ENCODE measurements around the gene TMEM131L.
A peak's percentile ranks its signal among the peaks of the same experiment; 100 is the strongest.

The TMEM131L gene

DNA sequence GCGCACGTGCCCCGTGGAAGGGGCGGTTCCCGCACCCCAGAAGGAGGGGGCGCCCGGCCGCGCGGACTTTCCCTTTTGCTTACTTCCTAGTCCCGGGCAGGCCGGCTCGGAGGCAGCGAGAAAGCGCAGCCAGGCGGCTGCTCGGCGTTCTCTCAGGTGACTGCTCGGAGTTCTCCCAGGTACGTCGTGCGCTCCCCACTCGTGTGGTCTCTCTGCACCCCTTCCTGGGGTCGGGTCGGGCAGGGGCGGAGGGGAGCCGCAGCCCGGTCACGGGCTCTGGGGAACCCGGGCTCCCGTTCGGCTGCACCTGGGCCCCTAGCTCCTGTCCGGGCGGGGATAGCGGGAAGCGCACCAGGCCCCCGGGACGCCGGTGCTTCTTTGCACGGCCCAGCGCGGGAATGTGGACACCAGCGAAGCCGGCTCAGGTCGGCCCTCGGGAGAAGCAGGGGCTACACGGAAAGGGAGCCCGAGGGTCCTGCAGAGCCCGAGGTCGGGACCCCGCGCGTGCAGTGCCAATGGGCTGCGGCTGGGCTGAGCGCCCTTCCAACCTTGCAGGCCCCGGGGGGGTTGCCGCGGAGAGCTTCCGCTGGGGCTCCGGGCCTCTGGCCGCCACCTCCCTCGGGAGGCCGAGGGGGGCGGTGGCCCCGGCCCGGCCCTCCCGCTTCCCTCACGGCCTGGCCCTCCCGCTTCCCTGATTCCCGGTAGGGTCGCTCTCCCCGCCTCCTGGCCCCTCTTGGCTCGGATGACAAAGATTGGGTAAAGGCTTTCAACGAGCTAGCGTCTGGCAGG is 218.2 kb downstream of the TMEM131L start, which contains the start of gene TLR2:
TSS of gene TLR2 (plus strand) at position 99 of the 789 bp plus-strand sequence. CDS start 18,628 bp downstream, outside the sequence.
- peak; percentile 82 for DNase-seq (ENCODE audit: extremely low spot score)
- POLR2A ChIA-PET = no interaction called here
- CTCF ChIA-PET = interaction anchor here (1.5 to 1.8 kb wide), 2 partner anchors 37 to 41 kb away, joined by 3 to 5 read pairs; no protein-coding TSS in a partner anchor
- TF ChIP-seq, protein P1, sequence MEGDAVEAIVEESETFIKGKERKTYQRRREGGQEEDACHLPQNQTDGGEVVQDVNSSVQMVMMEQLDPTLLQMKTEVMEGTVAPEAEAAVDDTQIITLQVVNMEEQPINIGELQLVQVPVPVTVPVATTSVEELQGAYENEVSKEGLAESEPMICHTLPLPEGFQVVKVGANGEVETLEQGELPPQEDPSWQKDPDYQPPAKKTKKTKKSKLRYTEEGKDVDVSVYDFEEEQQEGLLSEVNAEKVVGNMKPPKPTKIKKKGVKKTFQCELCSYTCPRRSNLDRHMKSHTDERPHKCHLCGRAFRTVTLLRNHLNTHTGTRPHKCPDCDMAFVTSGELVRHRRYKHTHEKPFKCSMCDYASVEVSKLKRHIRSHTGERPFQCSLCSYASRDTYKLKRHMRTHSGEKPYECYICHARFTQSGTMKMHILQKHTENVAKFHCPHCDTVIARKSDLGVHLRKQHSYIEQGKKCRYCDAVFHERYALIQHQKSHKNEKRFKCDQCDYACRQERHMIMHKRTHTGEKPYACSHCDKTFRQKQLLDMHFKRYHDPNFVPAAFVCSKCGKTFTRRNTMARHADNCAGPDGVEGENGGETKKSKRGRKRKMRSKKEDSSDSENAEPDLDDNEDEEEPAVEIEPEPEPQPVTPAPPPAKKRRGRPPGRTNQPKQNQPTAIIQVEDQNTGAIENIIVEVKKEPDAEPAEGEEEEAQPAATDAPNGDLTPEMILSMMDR (IDR thresholded peaks at IDR 0.05; ENCODE audit: control extremely low read depth, extremely low read depth, low read depth, missing control alignments) = no peak

GRCh38 chr4:153684971-153685371 is 218.8 kb downstream of the TMEM131L start:
- ChIA-PET CTCF (no interaction called here), POLR2A (no interaction called here)
- no peak for DNase-seq (ENCODE audit: extremely low spot score)
- TF ChIP-seq, protein P1 (IDR thresholded peaks at IDR 0.05; ENCODE audit: control extremely low read depth, extremely low read depth, low read depth, missing control alignments) = no peak

All from GM10248 (cell line).